Activated T-helper 1 cell treated with Interleukin-2 at 50 U/mL for 16 hours (primary cell): Measurements from ENCODE around the gene RNPS1.
A peak's percentile ranks its signal among the peaks of the same experiment; 100 is the strongest.

Experiments
- DNase-seq: peaks from one replicate; pipeline ENCODE4 v3.0.0-alpha.2; 2020; ENCODE audit warnings: low read depth

Gene RNPS1, protein sequence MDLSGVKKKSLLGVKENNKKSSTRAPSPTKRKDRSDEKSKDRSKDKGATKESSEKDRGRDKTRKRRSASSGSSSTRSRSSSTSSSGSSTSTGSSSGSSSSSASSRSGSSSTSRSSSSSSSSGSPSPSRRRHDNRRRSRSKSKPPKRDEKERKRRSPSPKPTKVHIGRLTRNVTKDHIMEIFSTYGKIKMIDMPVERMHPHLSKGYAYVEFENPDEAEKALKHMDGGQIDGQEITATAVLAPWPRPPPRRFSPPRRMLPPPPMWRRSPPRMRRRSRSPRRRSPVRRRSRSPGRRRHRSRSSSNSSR

GRCh38 chr16:2267913-2268666 is at the start of gene RNPS1:
TSS of gene RNPS1 (minus strand) at chr16:2268126. CDS start at chr16:2264643, 3,483 bp downstream.
- DNase-seq, result peak; percentile 94

DNA sequence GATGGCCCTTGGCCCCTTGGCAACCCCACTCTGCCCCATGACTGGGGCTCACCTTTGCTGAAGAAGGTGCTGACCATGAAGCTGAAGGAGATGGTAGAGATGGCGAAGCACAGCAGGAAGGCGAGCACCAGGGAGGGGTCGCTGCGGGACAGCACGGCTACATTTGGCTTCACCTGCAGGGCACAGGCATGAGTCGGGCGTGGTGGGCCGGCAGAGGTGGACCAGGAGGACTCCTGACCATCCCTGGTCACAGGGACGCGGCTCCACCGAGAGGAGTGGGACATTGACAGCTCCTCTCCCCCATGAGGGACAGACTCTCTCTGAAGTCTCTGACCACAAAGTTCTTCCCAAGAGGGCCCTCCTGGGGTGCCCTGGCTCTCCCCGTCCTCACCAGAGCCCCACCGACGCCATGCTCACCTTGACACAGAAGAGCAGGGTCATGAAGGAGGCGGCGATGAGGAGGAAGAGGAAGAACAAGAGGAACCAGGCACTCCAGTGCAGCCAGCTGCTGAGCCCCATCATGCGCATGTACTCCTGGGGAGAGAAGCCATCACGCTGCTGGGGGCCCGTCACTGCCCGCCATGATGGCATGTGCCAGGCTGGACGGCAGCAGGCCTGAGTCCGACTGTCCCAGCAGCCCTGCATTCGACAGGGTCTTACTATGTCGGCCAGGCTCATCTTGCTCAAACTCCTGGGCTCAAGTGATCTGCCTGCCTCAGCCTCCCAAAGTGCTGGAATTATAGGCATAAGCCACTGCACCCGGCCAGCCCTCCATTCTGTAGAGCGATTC is 49.5 kb upstream of the RNPS1 start:
- no peak for DNase-seq

- DNase-seq, result no peak
Measured at GRCh38 chr16:2308089-2308962, 40.4 kb upstream of the RNPS1 start.

- no peak for DNase-seq
Measured at GRCh38 chr16:2299915-2300192, 31.9 kb upstream of the RNPS1 start.

GRCh38 chr16:2299121-2299914 is 31.4 kb upstream of the RNPS1 start:
- no peak for DNase-seq

- DNase-seq, result no peak
Measured at GRCh38 chr16:2298621-2299020, 30.7 kb upstream of the RNPS1 start.

DNA sequence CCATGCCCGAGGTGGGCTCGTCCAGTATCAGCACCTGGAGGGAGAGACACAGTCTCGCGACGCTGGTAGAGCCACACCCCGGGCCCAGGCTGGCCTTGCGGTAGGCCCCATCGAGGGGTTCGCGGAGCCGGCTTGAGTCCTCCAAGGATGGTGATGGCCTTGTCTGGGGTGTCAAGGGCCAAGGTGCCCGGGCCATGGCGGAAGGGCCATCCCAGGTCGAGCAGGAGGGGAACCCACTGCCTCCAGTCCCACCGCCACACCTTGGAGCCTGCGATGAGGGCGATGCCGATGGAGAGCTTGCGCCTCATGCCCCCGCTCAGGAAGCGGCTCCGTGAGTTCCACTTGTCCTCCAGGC is 29.6 kb upstream of the RNPS1 start:
- DNase-seq, result no peak

DNA sequence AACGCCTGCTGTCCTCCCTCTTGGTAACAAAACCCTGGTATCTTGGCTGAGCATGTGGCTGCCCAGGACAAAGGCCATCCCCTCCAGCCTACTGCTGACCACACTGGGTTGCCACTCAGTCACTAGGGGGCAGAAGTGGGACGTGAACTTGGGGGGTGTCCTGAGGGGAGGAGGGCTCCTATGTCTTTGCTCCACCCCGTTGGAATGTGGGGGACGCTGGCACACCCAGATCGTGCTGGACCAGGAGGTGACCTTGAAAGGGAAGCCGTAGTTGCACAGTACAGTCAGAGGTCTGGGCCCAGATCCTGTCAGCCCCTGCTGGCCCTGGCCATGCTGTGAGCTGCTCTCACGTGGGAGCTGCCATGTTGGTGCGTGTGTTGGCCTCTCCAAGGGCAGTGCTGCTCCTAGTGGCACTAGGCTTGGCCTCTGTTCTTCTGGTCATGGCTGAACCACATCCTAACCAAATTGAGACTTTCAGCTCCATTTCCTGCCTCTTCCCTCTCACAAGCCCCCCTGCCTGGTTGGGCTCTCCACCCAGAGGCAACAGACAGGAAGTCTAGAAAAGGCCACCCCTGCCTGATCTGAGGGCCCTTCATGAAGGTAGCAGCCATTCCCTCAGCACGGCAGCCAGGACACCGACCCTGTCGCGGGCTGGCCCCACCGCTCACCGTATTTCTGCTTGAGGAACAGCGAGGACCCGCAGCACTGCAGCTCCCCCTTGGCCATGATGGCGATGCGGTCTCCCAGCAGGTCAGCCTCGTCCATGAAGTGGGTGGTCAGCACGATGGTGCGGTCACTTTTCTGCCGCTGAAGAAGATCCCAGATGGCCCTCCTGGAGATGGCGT is 29.0 kb upstream of the RNPS1 start:
- no peak for DNase-seq

- DNase-seq, result no peak
Measured at GRCh38 chr16:2295056-2295798, 27.3 kb upstream of the RNPS1 start.

DNA sequence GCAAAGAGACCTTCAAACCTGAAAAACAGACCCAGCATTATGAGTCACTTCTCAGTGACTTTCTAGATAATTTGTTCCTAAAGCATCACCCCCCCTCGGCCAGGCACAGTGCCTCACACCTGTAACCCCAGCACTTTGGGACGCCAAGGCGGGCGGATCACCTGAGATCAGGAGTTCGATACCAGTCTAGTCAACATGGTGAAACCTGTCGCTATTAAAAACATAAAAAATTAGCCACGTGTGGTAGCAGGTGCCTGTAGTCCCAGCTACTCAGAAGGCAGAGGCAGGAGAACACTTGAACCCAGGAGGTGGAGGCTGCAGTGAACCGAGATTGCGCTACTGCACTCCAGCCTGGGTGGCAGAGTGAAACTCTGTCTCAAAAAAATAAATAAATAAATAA is 24.3 kb upstream of the RNPS1 start:
- DNase-seq, result no peak

GRCh38 chr16:2289282-2289681 is 21.4 kb upstream of the RNPS1 start:
- no peak for DNase-seq

DNA sequence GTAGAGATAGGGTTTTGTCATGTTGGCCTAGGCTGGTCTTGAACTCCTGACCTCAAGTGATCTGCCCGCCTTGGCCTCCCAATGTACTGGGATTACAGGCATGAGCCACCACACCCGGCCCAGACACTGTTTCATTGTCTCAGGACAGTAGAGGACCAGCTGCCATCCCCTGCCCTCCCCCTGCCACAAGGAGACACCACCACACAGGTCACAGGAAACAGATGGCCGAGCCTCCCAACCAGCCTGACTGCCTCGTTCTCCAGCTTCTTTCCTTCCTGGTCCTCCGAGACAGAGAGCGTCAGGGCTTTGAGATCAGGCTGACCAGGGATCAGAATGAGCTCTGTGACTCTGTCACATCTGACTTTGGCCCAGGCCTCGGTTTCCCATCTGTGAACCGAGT is 20.8 kb upstream of the RNPS1 start:
- no peak for DNase-seq

DNA sequence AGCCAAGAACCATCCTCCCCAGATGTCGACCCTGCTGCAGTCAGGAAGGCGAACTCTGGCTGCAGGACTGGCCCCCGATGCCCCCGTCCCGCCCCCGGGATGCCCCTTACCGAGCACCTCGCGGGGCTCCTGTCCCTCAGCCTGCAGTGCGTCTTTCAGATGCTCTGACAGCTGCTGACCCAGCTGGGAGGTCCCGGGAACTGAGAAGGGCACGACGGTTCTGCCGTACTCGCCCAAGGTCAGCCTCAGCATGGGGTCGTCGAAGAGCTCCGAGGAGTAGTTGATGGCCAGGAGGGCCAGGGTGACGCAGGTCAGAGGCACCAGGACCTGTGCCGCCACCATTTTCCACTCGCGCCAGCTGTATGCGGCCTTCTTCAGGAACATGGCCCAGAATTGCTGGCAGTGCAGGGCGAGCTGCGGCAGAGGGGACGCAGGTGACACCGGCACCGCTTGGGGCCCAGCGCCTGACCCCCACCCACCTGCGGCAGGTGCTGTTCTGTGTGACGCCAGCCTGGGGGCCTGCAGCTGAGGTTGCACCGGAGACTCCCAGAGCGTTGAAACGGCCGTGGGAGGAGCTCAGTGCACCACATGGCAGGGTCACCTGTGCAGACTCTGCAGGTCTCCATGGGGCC is 20.1 kb upstream of the RNPS1 start:
- no peak for DNase-seq

DNA sequence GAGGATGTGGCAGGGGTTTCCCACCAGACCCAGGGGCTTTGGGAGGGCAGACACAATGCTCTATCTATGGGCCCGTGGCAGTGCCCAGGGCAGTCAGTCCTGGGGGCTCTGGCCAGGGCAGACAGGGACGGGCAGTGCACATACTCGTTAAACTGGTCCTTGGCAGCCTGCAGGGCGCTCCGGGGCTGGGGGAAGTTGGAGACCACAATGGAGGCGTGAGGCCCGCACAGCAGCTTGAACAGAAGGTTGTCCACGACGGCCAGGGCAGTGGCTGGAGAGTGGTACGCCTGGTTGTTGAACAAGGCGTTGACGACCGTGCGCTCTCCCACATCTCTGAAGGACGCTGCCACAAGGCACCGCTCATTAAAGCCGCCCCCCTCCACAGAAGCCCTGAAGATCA is 18.6 kb upstream of the RNPS1 start:
- no peak for DNase-seq

DNA sequence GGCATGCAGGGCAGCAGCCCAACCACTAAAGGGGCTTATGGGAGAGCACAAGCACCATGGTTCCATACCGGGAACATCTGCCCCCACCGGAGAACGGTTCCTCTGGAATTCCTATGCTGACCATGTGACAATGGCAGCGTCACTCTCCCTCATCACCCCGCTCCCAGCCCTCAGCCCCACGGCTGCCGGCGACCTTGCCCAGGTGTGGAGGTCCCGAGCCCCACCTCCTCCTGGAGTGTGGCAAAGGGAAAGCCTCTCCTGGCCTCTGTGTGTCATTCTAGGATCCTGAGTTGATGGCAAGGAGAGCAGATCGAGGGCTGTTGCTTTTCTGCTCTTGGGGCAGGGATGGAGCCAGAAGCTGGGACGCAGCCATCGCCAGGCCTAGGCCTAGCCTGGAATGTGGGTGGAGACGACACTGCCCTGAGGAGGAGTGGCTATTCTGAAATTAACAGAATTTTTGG is 17.8 kb upstream of the RNPS1 start:
- DNase-seq, result no peak

GRCh38 chr16:2284797-2285576 is 17.1 kb upstream of the RNPS1 start:
- DNase-seq, result no peak

GRCh38 chr16:2284001-2284770 is 16.3 kb upstream of the RNPS1 start:
- no peak for DNase-seq
